Thyroid gland (tissue), 4 donors: ENCODE measurements around the gene TRIM8.

Experiments used
- CTCF ChIP-seq, 6 experiments: fragments of 200-600 bp in 3 of 6; fragments of 450-650 bp in 3 of 6; sonication (generic) in 3 of 6; IDR thresholded peaks; one replicate each; pipeline ENCODE4 v1.5.1; 2016 to 2019; ENCODE audit warnings: antibody characterized with exemption in 6 of 6, mild to moderate bottlenecking in 2 of 6, inconsistent platforms in 1 of 6, moderate library complexity in 1 of 6
- POLR2A ChIP-seq, 2 donors: fragments of 450-650 bp; IDR thresholded peaks; one replicate each; pipeline ENCODE4 v1.6.1; 2017; ENCODE audit warnings: antibody characterized with exemption in 2 of 2, mild to moderate bottlenecking in 2 of 2, moderate library complexity in 1 of 2

DNA sequence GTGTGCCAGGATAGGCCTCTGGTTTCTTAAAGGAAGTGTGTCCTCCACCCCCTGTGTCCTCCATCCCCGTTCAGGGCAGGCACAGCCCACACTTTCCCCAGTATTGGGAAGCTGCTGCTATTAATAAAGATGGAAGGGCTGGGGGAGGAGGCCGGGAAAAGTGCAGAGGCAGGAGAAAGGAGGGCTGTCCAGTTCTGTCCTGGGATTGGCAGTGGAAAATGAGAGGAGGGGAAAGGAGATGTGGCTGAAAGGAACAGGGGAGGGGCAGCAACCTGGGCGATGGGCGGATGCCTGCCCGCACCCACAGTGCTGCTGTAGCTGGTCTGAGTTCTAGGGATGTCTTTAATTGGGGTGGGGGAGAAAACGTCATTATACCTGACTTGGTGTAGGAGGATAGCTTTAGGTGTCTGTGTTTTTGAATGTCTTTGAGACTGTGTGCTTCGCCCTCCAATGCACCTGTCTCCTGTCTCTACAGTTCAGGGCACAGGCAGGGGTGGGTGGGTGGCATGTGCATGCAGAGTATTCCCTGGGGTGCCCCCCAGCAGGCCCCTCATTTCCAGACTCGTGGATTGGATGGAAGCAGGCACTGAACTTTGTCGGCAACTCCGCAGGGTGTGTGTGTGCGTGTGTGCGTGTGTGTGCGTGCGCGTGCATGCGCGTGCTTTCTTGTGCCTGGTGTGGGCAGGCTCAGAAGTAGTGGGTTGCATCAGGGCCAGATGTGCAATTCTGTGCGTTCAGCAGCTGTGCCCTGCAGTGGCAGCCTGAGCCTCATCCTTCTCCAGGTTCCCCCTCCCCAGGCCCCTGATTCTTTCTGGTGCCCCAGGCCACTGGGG is 2.5 kb downstream of the TRIM8 start:
- TF ChIP-seq CTCF (IDR thresholded peaks at IDR 0.05) (no peak), POLR2A (IDR thresholded peaks at IDR 0.05) (no peak)
